ENCODE data around the gene SBSN. TPM values are rescaled to one million over a fixed set of nuclear protein-coding genes. Genes with fewer than 3 reads are reported as not detected.
A peak's percentile ranks its signal among the peaks of the same experiment; 100 is the strongest.
"Not testable (repeated sequence)": the region's sequence is repeated elsewhere in the genome, so short reads cannot be mapped to it uniquely, and the experiment has no call there.

The SBSN gene
- total RNA-seq, 1 experiment from 2014 or later: not detected

GRCh38 chr19:35486268-35486708 is 41.8 kb downstream of the SBSN start:
- H3K4me2 ChIP-seq (ENCODE audit: low read depth, low read length, poor library complexity, severe bottlenecking): no peak overlapping the region
- H3K4me1 ChIP-seq (ENCODE audit: low read length): peaks cover 20% of the 10 kb centered on the region
- H3K36me3 ChIP-seq (ENCODE audit: insufficient read depth, low read length): no peaks in the 10 kb centered on the region
- H3K27ac ChIP-seq (ENCODE audit: low read length): no peak overlapping the region
- no peak for DNase-seq
- no peak overlapping the region for H3K4me3 ChIP-seq (ENCODE audit: low read length)
- H3K9ac ChIP-seq (ENCODE audit: low read length): no peak overlapping the region
- H2AFZ ChIP-seq (ENCODE audit: low read length): no peak overlapping the region
- no peaks in the 10 kb centered on the region for H3K27me3 ChIP-seq (ENCODE audit: low read length)
- H4K20me1 ChIP-seq (ENCODE audit: insufficient read depth, low read depth, low read length): no peaks in the 10 kb centered on the region
- no peaks in the 10 kb centered on the region for H3K79me2 ChIP-seq (ENCODE audit: low read length)
- no peaks in the 10 kb centered on the region for H3K9me3 ChIP-seq (ENCODE audit: low read length)
- H3K9me2 ChIP-seq (replicated peaks; ENCODE audit: insufficient read depth, low read length): no peaks in the 10 kb centered on the region

GRCh38 chr19:35484252-35485036 is 43.7 kb downstream of the SBSN start:
- Histone ChIP-seq H3K4me1 (ENCODE audit: low read length) (peaks cover 20% of the 10 kb centered on the region), H2AFZ (ENCODE audit: low read length) (peak overlapping the region; percentile 73), H3K9ac (ENCODE audit: low read length) (no peak overlapping the region), H3K27ac (ENCODE audit: low read length) (peak overlapping the region; percentile 22), H3K9me3 (ENCODE audit: low read length) (no peaks in the 10 kb centered on the region), H3K36me3 (ENCODE audit: insufficient read depth, low read length) (no peaks in the 10 kb centered on the region), H3K4me3 (ENCODE audit: low read length) (peak overlapping the region; percentile 2; the same call in 1 of the 2 replicates), H3K9me2 (replicated peaks; ENCODE audit: insufficient read depth, low read length) (no peaks in the 10 kb centered on the region), H3K4me2 (ENCODE audit: low read depth, low read length, poor library complexity, severe bottlenecking) (peak overlapping the region; percentile 59), H4K20me1 (ENCODE audit: insufficient read depth, low read depth, low read length) (no peaks in the 10 kb centered on the region), H3K79me2 (ENCODE audit: low read length) (no peaks in the 10 kb centered on the region), H3K27me3 (ENCODE audit: low read length) (no peaks in the 10 kb centered on the region)
- peak; percentile 94 for DNase-seq

- H3K4me2 ChIP-seq (ENCODE audit: low read depth, low read length, poor library complexity, severe bottlenecking): no peak overlapping the region
Measured at GRCh38 chr19:35483089-35483488, 45.0 kb downstream of the SBSN start.

GRCh38 chr19:35478794-35479677 is 49.1 kb downstream of the SBSN start:
- H3K4me1 ChIP-seq (ENCODE audit: low read length): peaks cover 5% of the 10 kb centered on the region
- no peak overlapping the region for H2AFZ ChIP-seq (ENCODE audit: low read length)
- no peak overlapping the region for H3K4me2 ChIP-seq (ENCODE audit: low read depth, low read length, poor library complexity, severe bottlenecking)
- no peak for DNase-seq
- H3K9me2 ChIP-seq (replicated peaks; ENCODE audit: insufficient read depth, low read length): no peaks in the 10 kb centered on the region
- no peak overlapping the region for H3K4me3 ChIP-seq (ENCODE audit: low read length)
- no peaks in the 10 kb centered on the region for H3K79me2 ChIP-seq (ENCODE audit: low read length)
- H4K20me1 ChIP-seq (ENCODE audit: insufficient read depth, low read depth, low read length): no peaks in the 10 kb centered on the region
- no peak overlapping the region for H3K27ac ChIP-seq (ENCODE audit: low read length)
- no peak overlapping the region for H3K9ac ChIP-seq (ENCODE audit: low read length)
- no peaks in the 10 kb centered on the region for H3K36me3 ChIP-seq (ENCODE audit: insufficient read depth, low read length)
- no peaks in the 10 kb centered on the region for H3K27me3 ChIP-seq (ENCODE audit: low read length)
- H3K9me3 ChIP-seq (ENCODE audit: low read length): no peaks in the 10 kb centered on the region

More at GRCh38 chr19:35483089-35483488, 45.0 kb downstream of the SBSN start:
- Histone ChIP-seq H2AFZ (ENCODE audit: low read length) (no peak overlapping the region), H3K79me2 (ENCODE audit: low read length) (no peaks in the 10 kb centered on the region), H3K9me3 (ENCODE audit: low read length) (no peaks in the 10 kb centered on the region), H3K4me1 (ENCODE audit: low read length) (peaks cover 20% of the 10 kb centered on the region), H3K4me3 (ENCODE audit: low read length) (no peak overlapping the region), H3K9me2 (replicated peaks; ENCODE audit: insufficient read depth, low read length) (no peaks in the 10 kb centered on the region), H3K27me3 (ENCODE audit: low read length) (no peaks in the 10 kb centered on the region), H4K20me1 (ENCODE audit: insufficient read depth, low read depth, low read length) (no peaks in the 10 kb centered on the region), H3K36me3 (ENCODE audit: insufficient read depth, low read length) (no peaks in the 10 kb centered on the region), H3K27ac (ENCODE audit: low read length) (no peak overlapping the region), H3K9ac (ENCODE audit: low read length) (no peak overlapping the region)
- no peak for DNase-seq

- Histone ChIP-seq H3K4me3 (ENCODE audit: low read length) (no peak overlapping the region), H3K36me3 (ENCODE audit: insufficient read depth, low read length) (no peaks in the 10 kb centered on the region), H3K27ac (ENCODE audit: low read length) (no peak overlapping the region), H3K27me3 (ENCODE audit: low read length) (no peaks in the 10 kb centered on the region), H3K79me2 (ENCODE audit: low read length) (no peaks in the 10 kb centered on the region), H3K9ac (ENCODE audit: low read length) (no peak overlapping the region), H3K4me2 (ENCODE audit: low read depth, low read length, poor library complexity, severe bottlenecking) (no peak overlapping the region), H2AFZ (ENCODE audit: low read length) (no peak overlapping the region), H3K9me2 (replicated peaks; ENCODE audit: insufficient read depth, low read length) (no peaks in the 10 kb centered on the region), H3K9me3 (ENCODE audit: low read length) (no peaks in the 10 kb centered on the region), H3K4me1 (ENCODE audit: low read length) (no peaks in the 10 kb centered on the region), H4K20me1 (ENCODE audit: insufficient read depth, low read depth, low read length) (no peaks in the 10 kb centered on the region)
- peak; percentile 78 for DNase-seq
Measured at GRCh38 chr19:35476149-35476548, 52.0 kb downstream of the SBSN start.

GRCh38 chr19:35474594-35474993 is 53.5 kb downstream of the SBSN start:
- H3K4me3 ChIP-seq (ENCODE audit: low read length); H4K20me1 ChIP-seq (ENCODE audit: insufficient read depth, low read depth, low read length); H3K9me3 ChIP-seq (ENCODE audit: low read length); H3K36me3 ChIP-seq (ENCODE audit: insufficient read depth, low read length); H3K4me2 ChIP-seq (ENCODE audit: low read depth, low read length, poor library complexity, severe bottlenecking); H3K27me3 ChIP-seq (ENCODE audit: low read length); H3K79me2 ChIP-seq (ENCODE audit: low read length); H3K9ac ChIP-seq (ENCODE audit: low read length); H3K27ac ChIP-seq (ENCODE audit: low read length); DNase-seq; H2AFZ ChIP-seq (ENCODE audit: low read length); H3K4me1 ChIP-seq (ENCODE audit: low read length); H3K9me2 ChIP-seq (replicated peaks; ENCODE audit: insufficient read depth, low read length): not testable (repeated sequence)

- no peaks in the 10 kb centered on the region for H4K20me1 ChIP-seq (ENCODE audit: insufficient read depth, low read depth, low read length)
Measured at GRCh38 chr19:35474104-35474503, 54.0 kb downstream of the SBSN start.

More at GRCh38 chr19:35474104-35474503, 54.0 kb downstream of the SBSN start:
- Histone ChIP-seq H3K4me3 (ENCODE audit: low read length) (no peak overlapping the region), H3K9me3 (ENCODE audit: low read length) (no peaks in the 10 kb centered on the region), H3K79me2 (ENCODE audit: low read length) (no peaks in the 10 kb centered on the region), H3K36me3 (ENCODE audit: insufficient read depth, low read length) (no peaks in the 10 kb centered on the region), H3K27ac (ENCODE audit: low read length) (no peak overlapping the region), H2AFZ (ENCODE audit: low read length) (no peak overlapping the region), H3K4me1 (ENCODE audit: low read length) (no peaks in the 10 kb centered on the region), H3K4me2 (ENCODE audit: low read depth, low read length, poor library complexity, severe bottlenecking) (no peak overlapping the region), H3K9me2 (replicated peaks; ENCODE audit: insufficient read depth, low read length) (no peaks in the 10 kb centered on the region), H3K9ac (ENCODE audit: low read length) (no peak overlapping the region), H3K27me3 (ENCODE audit: low read length) (no peaks in the 10 kb centered on the region)
- DNase-seq: no peak

Measured in Karpas-422 (cell line).